H1 (cell line): ENCODE data around the gene IFNG. TPM values are rescaled to one million over a fixed set of nuclear protein-coding genes. Genes with fewer than 3 reads are reported as not detected.

ENCODE experiments used
- CTCF ChIA-PET: fragments of 300-600 bp; sonication (Branson Sonifier 250); formaldehyde crosslinking; loops from one replicate; lab custom pipeline; 2021; ENCODE audit not compliant: partially characterized antibody; lab: Charles Lee
- POLR2A ChIA-PET: fragments of 300-600 bp; sonication (Branson Sonifier 250); formaldehyde crosslinking; loops from one replicate; lab custom pipeline; 2021; ENCODE audit warnings: inconsistent platforms; ENCODE audit not compliant: partially characterized antibody; lab: Charles Lee
- DNase-seq, 2 experiments: peaks; one replicate each; pipeline versions ENCODE4 v3.0.0 to v3.0.0-alpha.2; 2010 to 2022; ENCODE audit warnings: low spot score in 2 of 2, low read depth in 1 of 2, mixed read lengths in 1 of 2
- FAIRE-seq: peaks from 2 replicates; lab custom pipeline; 2011; peaks lifted over from hg19 to GRCh38; lab: Jason Lieb, UNC
- H2AFZ ChIP-seq: 2 replicates; pipeline ENCODE4 v1.8.1; 2012; ENCODE audit warnings: low read length, inconsistent platforms
- H2AK5ac ChIP-seq: 2 replicates; pipeline ENCODE4 v1.6.1; 2013; ENCODE audit warnings: low read depth, low read length
- H2BK120ac ChIP-seq: replicated peaks from 2 replicates; pipeline ENCODE3; 2013; ENCODE audit warnings: low read depth, low read length, inconsistent platforms
- H2BK12ac ChIP-seq: 2 replicates; pipeline ENCODE4 v1.6.1; 2013; ENCODE audit warnings: low read depth, low read length
- H2BK15ac ChIP-seq: 2 replicates; pipeline ENCODE4 v1.6.1; 2013; ENCODE audit warnings: low read length
- H2BK20ac ChIP-seq: 2 replicates; pipeline ENCODE4 v1.6.1; 2013; ENCODE audit warnings: low read length
- H2BK5ac ChIP-seq: 2 replicates; pipeline ENCODE4 v1.6.1; 2013; ENCODE audit warnings: low read depth, low read length
- H3K14ac ChIP-seq: 2 replicates; pipeline ENCODE4 v1.6.1; 2013; ENCODE audit warnings: inconsistent platforms; ENCODE audit not compliant: insufficient read length
- H3K18ac ChIP-seq: 2 replicates; pipeline ENCODE4 v1.6.1; 2013; ENCODE audit warnings: low read length; ENCODE audit errors: extremely low read depth
- H3K23ac ChIP-seq: 2 replicates; pipeline ENCODE4 v1.6.1; 2013; ENCODE audit warnings: inconsistent platforms; ENCODE audit not compliant: insufficient read length
- H3K23me2 ChIP-seq: 2 replicates; pipeline ENCODE4 v1.6.1; 2013; ENCODE audit warnings: low read depth, low read length
- H3K27ac ChIP-seq: 2 replicates; pipeline ENCODE4 v1.6.1; 2011; ENCODE audit warnings: low read depth, low read length, inconsistent platforms
- H3K27me3 ChIP-seq, 4 experiments: replicated peaks in 1 of 4; 1 replicate in 1 of 4; 2 replicates in 3 of 4; pipeline versions ENCODE4 v1.6.1 to v1.8.1; 2011 to 2013; ENCODE audit warnings: low read length in 3 of 4, mild to moderate bottlenecking in 3 of 4, inconsistent platforms in 2 of 4, mixed read lengths in 2 of 4, moderate library complexity in 1 of 4; ENCODE audit not compliant: control insufficient read depth in 3 of 4, insufficient read depth in 3 of 4; ENCODE audit errors: extremely low read depth in 1 of 4
- H3K36me3 ChIP-seq, 4 experiments: 2 replicates each; pipeline versions ENCODE4 v1.6.1 to v1.8.1; 2011 to 2013; ENCODE audit warnings: mild to moderate bottlenecking in 4 of 4, low read length in 3 of 4, moderate library complexity in 2 of 4, control low read depth in 1 of 4, inconsistent platforms in 1 of 4; ENCODE audit not compliant: insufficient read depth in 4 of 4, control insufficient read depth in 2 of 4
- H3K4ac ChIP-seq: replicated peaks from 2 replicates; pipeline ENCODE3; 2013; ENCODE audit warnings: low read length, low read depth, mixed read lengths, inconsistent platforms; ENCODE audit not compliant: insufficient read length
- H3K4me1 ChIP-seq, 4 experiments: replicated peaks in 1 of 4; 1 replicate in 1 of 4; 2 replicates in 3 of 4; pipeline versions ENCODE4 v1.6.1 to v1.8.1; 2011 to 2013; ENCODE audit warnings: low read length in 3 of 4, inconsistent platforms in 2 of 4, mixed read lengths in 1 of 4; ENCODE audit not compliant: insufficient read depth in 4 of 4, control insufficient read depth in 3 of 4
- H3K4me2 ChIP-seq, 2 experiments: 2 replicates each; pipeline versions ENCODE4 v1.6.1 to v1.8.1; 2011 to 2013; ENCODE audit warnings: low read depth in 2 of 2, low read length in 2 of 2, control low read depth in 1 of 2, inconsistent platforms in 1 of 2, mild to moderate bottlenecking in 1 of 2; ENCODE audit not compliant: insufficient read depth in 1 of 2
- H3K4me3 ChIP-seq, 4 experiments: fragments of 200-600, 300-600 bp in 1 of 4; sonication (generic), shearing (Covaris generic), sonication (Bioruptor Twin) in 1 of 4; 2 replicates each; pipeline versions ENCODE4 v1.5.1 to v1.8.1; 2011 to 2016; ENCODE audit warnings: low read length in 4 of 4, low read depth in 3 of 4, control low read depth in 2 of 4, inconsistent platforms in 2 of 4, mild to moderate bottlenecking in 2 of 4, mixed read lengths in 1 of 4, moderate library complexity in 1 of 4; ENCODE audit not compliant: insufficient read depth in 2 of 4; ENCODE audit errors: extremely low read depth in 1 of 4
- H3K56ac ChIP-seq: replicated peaks from 2 replicates; pipeline ENCODE3; 2013; ENCODE audit warnings: low read depth, mild to moderate bottlenecking, mixed read lengths, low read length, inconsistent platforms; ENCODE audit not compliant: insufficient read length
- H3K79me1 ChIP-seq: 2 replicates; pipeline ENCODE4 v1.6.1; 2013; ENCODE audit warnings: low read depth, low read length, control low read depth
- H3K79me2 ChIP-seq, 2 experiments: 2 replicates each; pipeline versions ENCODE4 v1.6.1 to v1.8.1; 2012 to 2013; ENCODE audit warnings: low read length in 2 of 2, mild to moderate bottlenecking in 2 of 2, inconsistent platforms in 1 of 2; ENCODE audit not compliant: insufficient read depth in 2 of 2, control insufficient read depth in 1 of 2
- H3K9ac ChIP-seq, 4 experiments: replicated peaks in 1 of 4; 1 replicate in 1 of 4; 2 replicates in 3 of 4; pipeline versions ENCODE4 v1.6.1 to v1.8.1; 2011 to 2013; ENCODE audit warnings: low read depth in 3 of 4, low read length in 3 of 4, control low read depth in 2 of 4, mild to moderate bottlenecking in 2 of 4, moderate library complexity in 2 of 4, inconsistent platforms in 1 of 4; ENCODE audit errors: extremely low read depth in 1 of 4
- H3K9me3 ChIP-seq, 2 experiments: 2 replicates each; pipeline versions ENCODE4 v1.6.1 to v1.8.1; 2012 to 2013; ENCODE audit warnings: mild to moderate bottlenecking in 2 of 2, moderate library complexity in 2 of 2, control low read depth in 1 of 2, inconsistent platforms in 1 of 2, low read depth in 1 of 2, low read length in 1 of 2, mixed read lengths in 1 of 2; ENCODE audit not compliant: insufficient read depth in 2 of 2
- H4K20me1 ChIP-seq, 2 experiments: replicated peaks in 1 of 2; 2 replicates each; pipeline versions ENCODE3 to v1.8.1; 2011 to 2013; ENCODE audit warnings: inconsistent platforms in 2 of 2, low read length in 2 of 2, mild to moderate bottlenecking in 1 of 2; ENCODE audit not compliant: insufficient read depth in 2 of 2, control insufficient read depth in 1 of 2
- H4K5ac ChIP-seq: 2 replicates; pipeline ENCODE4 v1.6.1; 2013; ENCODE audit warnings: low read length, low read depth, mixed read lengths, inconsistent platforms; ENCODE audit not compliant: insufficient read length
- H4K8ac ChIP-seq: 2 replicates; pipeline ENCODE4 v1.8.0; 2013; ENCODE audit warnings: mild to moderate bottlenecking, moderate library complexity, low read length, inconsistent platforms; ENCODE audit not compliant: insufficient read depth; ENCODE audit errors: extremely low read depth
- H4K91ac ChIP-seq: replicated peaks from 2 replicates; pipeline ENCODE3; 2013; ENCODE audit warnings: low read length, mixed read lengths, inconsistent platforms; ENCODE audit not compliant: insufficient read length
- FOSL1 ChIP-seq: IDR thresholded peaks from 2 replicates; pipeline ENCODE4 v1.6.1; 2011; ENCODE audit warnings: mild to moderate bottlenecking, low read depth, low read length, moderate library complexity; ENCODE audit not compliant: insufficient read depth
- TAF7 ChIP-seq: optimal IDR thresholded peaks from 2 replicates; pipeline ENCODE3; 2011; ENCODE audit warnings: low read depth, mild to moderate bottlenecking, inconsistent platforms, low read length, moderate library complexity, borderline replicate concordance
- YY1 ChIP-seq: IDR thresholded peaks from 2 replicates; pipeline ENCODE4 v1.6.1; 2011; ENCODE audit warnings: low read depth, mild to moderate bottlenecking, low read length
- WGBS, 2 experiments: shearing (Covaris generic) in 1 of 2; methylation state at CpG; one replicate each; pipeline versions ENCODE4 v1.1.6 to v1.1.7; 2013 to 2015; ENCODE audit warnings: low lambda C conversion rate in 2 of 2, mixed read lengths in 2 of 2, inconsistent platforms in 1 of 2, low coverage in 1 of 2, missing lambda C conversion rate in 1 of 2; ENCODE audit not compliant: insufficient replicate concordance in 2 of 2, insufficient coverage in 1 of 2, insufficient read length in 1 of 2; ENCODE audit errors: extremely low coverage in 1 of 2, missing lambda C conversion rate in 1 of 2; 5-methylcytosine and 5-hydroxymethylcytosine counted together
- polyA plus RNA-seq, 7 experiments: library from polyadenylated mRNA; depleted of rRNA in 3 of 7; stranded (reverse) in 5 of 7; unstranded in 2 of 7; fragments of >200 nt in 5 of 7; fragments of 200-250 nt in 2 of 7; gene quantifications; 1 replicate in 5 of 7; 2 replicates in 1 of 7; 4 replicates in 1 of 7; pipeline versions ENCODE4 v1.2.1 to v1.2.3, GENCODE V29; 2011 to 2013; ENCODE audit warnings: missing spikeins in 2 of 7, mixed read lengths in 2 of 7
- total RNA-seq: library from RNA; stranded (reverse); fragmentation: NEBNext Ultra II Directional; extraction: Animal tissue kit (Norgen Biotek cat#: 25700); gene quantifications from 2 replicates; pipeline ENCODE4 v1.2.1, GENCODE V29; 2021

IFNG gene
- total and polyA plus RNA-seq, 2 of the 8 experiments (the other 6 are each of a cell fraction or from before 2014, with no cell fraction given): not detected

DNA sequence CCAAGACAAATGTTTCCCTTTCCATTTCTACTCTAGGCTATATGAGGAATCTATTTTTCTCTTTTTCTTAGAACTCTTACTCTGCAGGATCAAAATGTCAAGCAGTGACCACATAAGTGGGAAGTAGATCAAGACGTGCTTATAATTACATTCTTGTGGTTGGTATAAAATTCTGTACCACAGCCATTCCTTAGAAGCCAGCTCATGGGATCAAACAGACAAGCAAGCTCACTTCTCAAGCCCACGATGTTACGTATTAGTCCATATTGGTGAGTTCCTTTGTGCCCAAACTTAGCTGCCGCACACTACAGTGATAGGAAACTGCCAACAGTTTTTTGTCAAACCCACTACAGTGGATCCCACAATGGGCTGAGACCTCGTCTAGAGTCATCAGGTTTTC lies 53.4 kb downstream of the IFNG start:
- FAIRE-seq (no peak), DNase-seq (no peak)
- 83% methylated on average over 5 of the region's 5 CpGs; no CpG with 5 or more reads in 1 of the 2 experiments for WGBS, 2 experiments

More for the DNA sequence above, 53.4 kb downstream of the IFNG start:
- no peak overlapping the region for H4K8ac ChIP-seq
- no peaks in the 10 kb centered on the region; the same call in 1 of the 2 replicates for H3K23me2 ChIP-seq
- H3K23ac ChIP-seq: no peak overlapping the region
- TF ChIP-seq TAF7 (no peak), YY1 (no peak), FOSL1 (no peak)
- TF ChIP-seq, all 59 proteins: peak for 0
- Histone ChIP-seq H3K4ac (no peak overlapping the region), H3K4me1 (no peaks in the 10 kb centered on the region), H3K36me3 (no peaks in the 10 kb centered on the region), H3K4me2 (no peak overlapping the region), H3K18ac (no peak overlapping the region), H3K14ac (no peak overlapping the region), H2BK15ac (no peak overlapping the region), H2BK120ac (no peak overlapping the region), H4K20me1 (no peaks in the 10 kb centered on the region), H3K27ac (no peak overlapping the region), H4K5ac (no peak overlapping the region), H3K79me2 (no peaks in the 10 kb centered on the region), H4K91ac (no peak overlapping the region), H2BK5ac (no peak overlapping the region), H3K4me3 (no peak overlapping the region), H3K27me3 (peaks cover 0 to 1% (median 0%) of the 10 kb centered on the region in 4 experiments; a peak in 1 of 7 replicates), H3K9me3 (no peaks in the 10 kb centered on the region), H2BK12ac (no peak overlapping the region), H3K79me1 (no peaks in the 10 kb centered on the region), H2AK5ac (no peak overlapping the region), H2BK20ac (no peak overlapping the region), H3K9ac (no peak overlapping the region), H2AFZ (peak overlapping the region; percentile 60), H3K56ac (no peak overlapping the region)
- ChIA-PET POLR2A (no interaction called here), CTCF (interaction anchor here (0.8 to 1.0 kb wide), 2 partner anchors 15 to 37 kb away, joined by 3 read pairs; no protein-coding TSS in a partner anchor)

Other genes with a start within 250 kb of the IFNG start
- not detected in 2 replicates for gene IFNG-AS1, start 170.3 kb downstream of the IFNG start, total RNA-seq
- not detected in 2 replicates for gene IFNG-AS1, start 170.3 kb downstream of the IFNG start, polyA plus RNA-seq (2011; rRNA removed)
- not detected in 2 replicates for gene IL26, start 66.1 kb upstream of the IFNG start, total RNA-seq
- not detected in 2 replicates for gene IL26, start 66.1 kb upstream of the IFNG start, polyA plus RNA-seq (2011; rRNA removed)
- not detected in 2 replicates for gene IL22, start 93.9 kb upstream of the IFNG start, total RNA-seq
- not detected in 2 replicates for gene IL22, start 93.9 kb upstream of the IFNG start, polyA plus RNA-seq (2011; rRNA removed)
- gene MDM1, start 172.6 kb upstream of the IFNG start, total RNA-seq: 9.5 and 10.7 TPM in 2 replicates
- 1.7 and 3.1 TPM in 2 replicates for gene MDM1, start 172.6 kb upstream of the IFNG start, polyA plus RNA-seq (2011; rRNA removed)